ENCODE results near the gene SCFD2. TPM values are rescaled to one million over a fixed set of nuclear protein-coding genes. Genes with fewer than 3 reads are reported as not detected.
"Not testable (repeated sequence)": the region's sequence is repeated elsewhere in the genome, so short reads cannot be mapped to it uniquely, and the experiment has no call there.

The SCFD2 gene
- total RNA-seq, 2 donors from 2014 or later = 19.3 to 26.7 TPM

DNA sequence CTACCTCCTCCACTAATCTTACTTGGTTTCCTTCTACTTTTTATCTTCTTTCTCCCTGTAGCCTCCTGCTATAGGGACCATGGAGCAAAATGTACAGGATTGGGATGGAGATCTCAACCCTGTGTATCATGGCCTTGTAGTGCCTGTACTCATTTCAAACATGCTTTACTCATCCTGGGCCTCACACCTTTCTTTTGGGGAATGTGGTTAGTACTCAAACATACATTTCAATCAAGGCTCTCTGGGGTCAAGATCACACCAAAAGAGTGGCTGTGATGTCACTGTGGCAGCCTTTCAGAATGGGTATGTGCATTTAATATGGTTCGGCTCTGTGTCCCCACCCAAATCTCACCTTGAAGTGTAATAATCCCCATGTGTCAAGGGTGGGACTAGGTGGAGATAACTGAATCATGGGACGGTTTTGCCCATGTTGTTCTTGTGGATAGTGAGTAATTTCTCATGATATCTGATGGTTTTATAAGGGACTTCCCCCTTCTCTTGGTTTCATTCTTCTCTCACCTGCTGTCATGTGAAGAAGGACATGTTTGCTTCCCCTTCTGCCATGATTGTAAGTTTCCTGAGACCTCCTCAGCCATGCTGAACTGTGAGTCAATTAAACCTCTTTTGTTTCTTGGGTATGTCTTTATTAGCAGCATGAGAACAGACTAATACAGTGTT lies 298.6 kb downstream of the SCFD2 start:
- Mint-ChIP-seq H3K27me3 (no peaks in the 10 kb centered on the region), H3K4me1 (no peaks in the 10 kb centered on the region), H3K27ac (no peak overlapping the region), H3K36me3 (ENCODE audit: low read depth) (peaks cover 4% of the 10 kb centered on the region), H3K4me3 (no peak overlapping the region)
- no peaks in the 10 kb centered on the region for H3K9me3 ChIP-seq (ENCODE audit: control insufficient read depth, low read length, poor library complexity, severe bottlenecking)
- DNase-seq (no peak), ATAC-seq (no peak)

DNA sequence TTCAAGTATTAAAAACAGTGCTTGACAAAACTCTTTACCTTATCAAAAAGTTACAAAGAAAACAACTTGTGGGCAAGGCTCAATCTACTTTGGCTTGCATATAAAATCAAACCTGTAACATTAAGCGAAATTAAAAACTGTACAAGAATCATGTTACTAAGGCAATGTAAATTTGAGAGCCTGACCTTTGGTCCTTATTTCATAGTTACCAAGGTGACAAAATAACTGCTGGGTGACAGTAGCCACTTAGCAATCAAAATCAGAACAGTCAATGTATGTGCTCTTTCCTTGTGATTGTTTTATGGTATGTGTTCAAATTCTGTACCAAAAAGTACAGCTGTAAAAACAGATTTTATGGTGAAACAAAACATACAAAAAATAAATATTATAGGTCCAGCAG lies 299.7 kb downstream of the SCFD2 start:
- no peak overlapping the region for H3K4me3 Mint-ChIP-seq
- ATAC-seq (no peak), DNase-seq (no peak)
- H3K27ac Mint-ChIP-seq = no peak overlapping the region
- no peaks in the 10 kb centered on the region for H3K9me3 ChIP-seq (ENCODE audit: control insufficient read depth, low read length, poor library complexity, severe bottlenecking)
- peaks cover 4% of the 10 kb centered on the region for H3K36me3 Mint-ChIP-seq (ENCODE audit: low read depth)
- no peaks in the 10 kb centered on the region for H3K4me1 Mint-ChIP-seq
- H3K27me3 Mint-ChIP-seq = no peaks in the 10 kb centered on the region

- ATAC-seq = no peak
- no peak for DNase-seq
- no peaks in the 10 kb centered on the region for H3K9me3 ChIP-seq (ENCODE audit: control insufficient read depth, low read length, poor library complexity, severe bottlenecking)
- Mint-ChIP-seq H3K4me3 (no peak overlapping the region), H3K4me1 (no peaks in the 10 kb centered on the region), H3K27me3 (no peaks in the 10 kb centered on the region), H3K36me3 (ENCODE audit: low read depth) (no peaks in the 10 kb centered on the region), H3K27ac (no peak overlapping the region)
Observed at GRCh38 chr4:53064609-53065008, 301.3 kb downstream of the SCFD2 start.

GRCh38 chr4:53061091-53061850 lies 304.6 kb downstream of the SCFD2 start:
- Mint-ChIP-seq H3K36me3 (ENCODE audit: low read depth) (no peaks in the 10 kb centered on the region), H3K27me3 (no peaks in the 10 kb centered on the region), H3K27ac (no peak overlapping the region), H3K4me3 (no peak overlapping the region), H3K4me1 (no peaks in the 10 kb centered on the region)
- no peaks in the 10 kb centered on the region for H3K9me3 ChIP-seq (ENCODE audit: control insufficient read depth, low read length, poor library complexity, severe bottlenecking)
- no peak for DNase-seq
- no peak for ATAC-seq

GRCh38 chr4:53060278-53060677 lies 305.6 kb downstream of the SCFD2 start:
- ATAC-seq (no peak), DNase-seq (no peak)
- Mint-ChIP-seq H3K4me1 (no peaks in the 10 kb centered on the region), H3K27ac (no peak overlapping the region), H3K4me3 (no peak overlapping the region), H3K36me3 (ENCODE audit: low read depth) (no peaks in the 10 kb centered on the region), H3K27me3 (no peaks in the 10 kb centered on the region)
- no peaks in the 10 kb centered on the region for H3K9me3 ChIP-seq (ENCODE audit: control insufficient read depth, low read length, poor library complexity, severe bottlenecking)

DNA sequence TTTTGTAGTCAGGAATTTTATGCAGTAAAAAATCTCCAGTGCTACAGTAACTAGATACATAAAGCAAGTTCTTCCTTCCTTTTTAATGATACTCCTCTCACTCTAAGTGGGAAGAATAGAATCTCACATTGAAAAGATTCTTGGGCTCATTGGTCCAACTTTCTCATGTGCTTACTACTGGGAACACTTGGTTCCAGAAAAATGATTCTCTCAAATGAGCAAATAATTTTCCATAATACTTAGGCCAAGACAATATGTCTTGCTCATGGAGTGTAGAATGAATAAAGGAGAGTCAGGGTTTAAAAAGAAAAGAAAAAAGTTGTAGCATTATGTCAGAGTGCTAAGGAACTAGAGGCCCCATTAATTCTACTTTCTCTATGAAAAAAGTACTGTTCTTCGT lies 306.0 kb downstream of the SCFD2 start:
- Mint-ChIP-seq H3K27ac (no peak overlapping the region), H3K27me3 (no peaks in the 10 kb centered on the region), H3K4me1 (no peaks in the 10 kb centered on the region), H3K4me3 (no peak overlapping the region), H3K36me3 (ENCODE audit: low read depth) (no peaks in the 10 kb centered on the region)
- DNase-seq (no peak), ATAC-seq (no peak)
- no peaks in the 10 kb centered on the region for H3K9me3 ChIP-seq (ENCODE audit: control insufficient read depth, low read length, poor library complexity, severe bottlenecking)

DNA sequence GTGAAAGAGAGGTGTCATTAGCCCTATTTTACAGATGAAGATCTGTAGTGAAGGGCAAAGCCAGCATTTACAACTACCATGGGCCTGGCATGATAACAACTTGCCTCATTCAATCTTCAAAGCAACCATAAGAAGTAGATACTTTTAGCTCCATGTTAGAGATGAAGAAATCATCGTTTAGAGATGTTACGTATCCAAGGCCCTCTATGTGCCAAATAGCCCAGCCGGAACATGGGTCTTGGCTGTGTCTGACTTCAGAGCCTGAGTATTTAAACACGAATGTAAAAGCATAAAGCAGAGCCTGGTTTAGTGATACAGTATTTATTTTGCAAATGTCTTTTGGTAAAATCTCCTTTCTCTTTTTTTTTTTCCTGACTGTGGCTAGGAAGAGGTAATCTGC lies 306.6 kb downstream of the SCFD2 start:
- Mint-ChIP-seq H3K4me1 (no peaks in the 10 kb centered on the region), H3K4me3 (no peak overlapping the region), H3K27me3 (no peaks in the 10 kb centered on the region), H3K36me3 (ENCODE audit: low read depth) (no peaks in the 10 kb centered on the region), H3K27ac (no peak overlapping the region)
- no peaks in the 10 kb centered on the region for H3K9me3 ChIP-seq (ENCODE audit: control insufficient read depth, low read length, poor library complexity, severe bottlenecking)
- ATAC-seq = no peak
- DNase-seq = no peak

- H3K27ac Mint-ChIP-seq = no peak overlapping the region
- no peaks in the 10 kb centered on the region for H3K9me3 ChIP-seq (ENCODE audit: control insufficient read depth, low read length, poor library complexity, severe bottlenecking)
- no peaks in the 10 kb centered on the region for H3K36me3 Mint-ChIP-seq (ENCODE audit: low read depth)
- no peak for ATAC-seq
- no peak for DNase-seq
- H3K4me3 Mint-ChIP-seq = no peak overlapping the region
- H3K27me3 Mint-ChIP-seq = no peaks in the 10 kb centered on the region
- no peaks in the 10 kb centered on the region for H3K4me1 Mint-ChIP-seq
Observed at GRCh38 chr4:53057679-53058078, 308.2 kb downstream of the SCFD2 start.

DNA sequence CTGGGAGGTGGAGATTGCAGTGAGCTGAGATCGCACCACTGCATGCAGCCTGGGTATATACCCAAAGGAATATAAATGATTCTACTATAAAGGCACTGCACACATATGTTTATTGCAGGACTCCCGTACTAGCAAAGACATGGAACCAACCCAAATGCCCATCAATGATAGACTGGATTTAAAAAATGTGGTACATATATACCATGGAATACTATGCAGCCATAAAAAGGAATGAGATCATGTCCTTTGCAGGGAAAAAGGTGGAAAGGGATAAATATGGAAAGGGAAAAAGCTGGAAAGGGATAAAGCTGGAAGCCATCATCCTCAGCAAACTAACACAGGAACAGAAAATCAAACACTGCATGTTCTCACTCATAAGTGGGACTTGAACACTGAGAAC lies 308.8 kb downstream of the SCFD2 start:
- H3K4me1 Mint-ChIP-seq; H3K27me3 Mint-ChIP-seq; DNase-seq; H3K27ac Mint-ChIP-seq; ATAC-seq; H3K36me3 Mint-ChIP-seq (ENCODE audit: low read depth); H3K9me3 ChIP-seq (ENCODE audit: control insufficient read depth, low read length, poor library complexity, severe bottlenecking); H3K4me3 Mint-ChIP-seq: not testable (repeated sequence)

GRCh38 chr4:53055716-53056403 lies 310.0 kb downstream of the SCFD2 start:
- no peak for DNase-seq
- H3K9me3 ChIP-seq (ENCODE audit: control insufficient read depth, low read length, poor library complexity, severe bottlenecking) = no peaks in the 10 kb centered on the region
- H3K36me3 Mint-ChIP-seq (ENCODE audit: low read depth) = no peaks in the 10 kb centered on the region
- no peak overlapping the region for H3K27ac Mint-ChIP-seq
- no peak for ATAC-seq
- H3K4me3 Mint-ChIP-seq = no peak overlapping the region
- no peaks in the 10 kb centered on the region for H3K27me3 Mint-ChIP-seq
- peaks cover under 1% of the 10 kb centered on the region for H3K4me1 Mint-ChIP-seq

DNA sequence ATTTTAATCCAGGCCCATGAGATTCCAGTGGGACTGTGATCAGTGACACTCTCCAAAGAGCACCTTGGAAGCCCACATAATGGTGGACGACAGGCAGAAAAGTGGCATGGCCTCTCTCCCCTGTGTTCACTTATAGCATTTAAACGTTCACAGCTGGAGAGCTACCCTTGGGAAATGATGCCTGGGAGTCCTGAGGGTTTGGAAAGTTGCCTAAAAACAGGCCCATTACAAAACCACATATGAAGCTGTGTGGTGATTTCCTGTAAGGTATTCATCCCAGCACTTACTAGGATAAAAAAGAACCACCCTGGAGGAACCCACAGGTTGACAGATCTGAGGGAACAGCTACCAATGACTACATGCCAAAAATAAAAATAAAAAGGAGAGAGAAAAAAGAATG lies 310.6 kb downstream of the SCFD2 start:
- no peak overlapping the region for H3K4me3 Mint-ChIP-seq
- peaks cover 2% of the 10 kb centered on the region for H3K4me1 Mint-ChIP-seq
- no peak overlapping the region for H3K27ac Mint-ChIP-seq
- H3K27me3 Mint-ChIP-seq = no peaks in the 10 kb centered on the region
- H3K36me3 Mint-ChIP-seq (ENCODE audit: low read depth) = peaks cover 3% of the 10 kb centered on the region
- ATAC-seq (no peak), DNase-seq (no peak)
- H3K9me3 ChIP-seq (ENCODE audit: control insufficient read depth, low read length, poor library complexity, severe bottlenecking) = no peaks in the 10 kb centered on the region

- no peaks in the 10 kb centered on the region for H3K9me3 ChIP-seq (ENCODE audit: control insufficient read depth, low read length, poor library complexity, severe bottlenecking)
- no peak overlapping the region for H3K27ac Mint-ChIP-seq
- DNase-seq (no peak), ATAC-seq (no peak)
- H3K4me1 Mint-ChIP-seq = peaks cover 2% of the 10 kb centered on the region
- no peaks in the 10 kb centered on the region for H3K27me3 Mint-ChIP-seq
- H3K36me3 Mint-ChIP-seq (ENCODE audit: low read depth) = peaks cover 5% of the 10 kb centered on the region
- no peak overlapping the region for H3K4me3 Mint-ChIP-seq
Observed at GRCh38 chr4:53050361-53050774, 315.5 kb downstream of the SCFD2 start.

- H3K9me3 ChIP-seq (ENCODE audit: control insufficient read depth, low read length, poor library complexity, severe bottlenecking) = no peaks in the 10 kb centered on the region
- H3K36me3 Mint-ChIP-seq (ENCODE audit: low read depth) = peaks cover 5% of the 10 kb centered on the region
- ATAC-seq (no peak), DNase-seq (no peak)
- no peak overlapping the region for H3K4me3 Mint-ChIP-seq
- H3K27ac Mint-ChIP-seq = no peak overlapping the region
- H3K27me3 Mint-ChIP-seq = no peaks in the 10 kb centered on the region
- H3K4me1 Mint-ChIP-seq = peaks cover 2% of the 10 kb centered on the region
Observed at GRCh38 chr4:53049528-53049927, 316.3 kb downstream of the SCFD2 start.

DNA sequence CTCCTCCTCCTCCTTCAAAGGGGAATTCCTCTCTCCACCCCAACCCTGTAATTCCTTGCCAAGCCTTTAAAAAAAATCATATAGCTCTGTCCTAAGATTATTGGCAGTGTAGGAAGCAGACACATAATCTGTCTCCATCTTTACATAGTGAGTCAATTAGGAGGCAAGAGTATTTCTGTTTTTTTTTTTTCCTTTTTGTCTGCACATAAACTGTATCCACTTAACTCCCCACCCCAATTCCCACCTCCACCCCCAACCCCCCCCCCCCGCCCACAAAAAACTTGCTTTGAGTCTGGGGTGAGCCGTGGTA lies 321.3 kb downstream of the SCFD2 start:
- ATAC-seq (no peak), DNase-seq (no peak)
- H3K4me1 Mint-ChIP-seq = no peaks in the 10 kb centered on the region
- no peaks in the 10 kb centered on the region for H3K27me3 Mint-ChIP-seq
- no peaks in the 10 kb centered on the region for H3K9me3 ChIP-seq (ENCODE audit: control insufficient read depth, low read length, poor library complexity, severe bottlenecking)
- peaks cover 2% of the 10 kb centered on the region for H3K36me3 Mint-ChIP-seq (ENCODE audit: low read depth)
- no peak overlapping the region for H3K4me3 Mint-ChIP-seq
- no peak overlapping the region for H3K27ac Mint-ChIP-seq

Measured in T-helper 17 cell (primary cell).